C4-2B (cell line): ENCODE data around the gene TSPAN10.

Experiments
- CTCF ChIP-seq: fragments of 450-650 bp; conservative IDR thresholded peaks from 2 replicates; pipeline ENCODE4 v1.5.1; 2017; ENCODE audit warnings: mild to moderate bottlenecking
- ZFX ChIP-seq: fragments of 450-650 bp; IDR thresholded peaks from 2 replicates; pipeline ENCODE4 v1.6.1; 2017

- no peak for TF ChIP-seq CTCF
- no peak for TF ChIP-seq ZFX
These were observed 45.0 kb upstream of the TSPAN10 start for GRCh38 chr17:81591971-81592370.
